ENCODE data around the gene SLC25A15. TPM values are rescaled to one million over a fixed set of nuclear protein-coding genes. Genes with fewer than 3 reads are reported as not detected.

The SLC25A15 gene
- total RNA-seq, 1 experiment from 2014 or later: 20.2 TPM

DNA sequence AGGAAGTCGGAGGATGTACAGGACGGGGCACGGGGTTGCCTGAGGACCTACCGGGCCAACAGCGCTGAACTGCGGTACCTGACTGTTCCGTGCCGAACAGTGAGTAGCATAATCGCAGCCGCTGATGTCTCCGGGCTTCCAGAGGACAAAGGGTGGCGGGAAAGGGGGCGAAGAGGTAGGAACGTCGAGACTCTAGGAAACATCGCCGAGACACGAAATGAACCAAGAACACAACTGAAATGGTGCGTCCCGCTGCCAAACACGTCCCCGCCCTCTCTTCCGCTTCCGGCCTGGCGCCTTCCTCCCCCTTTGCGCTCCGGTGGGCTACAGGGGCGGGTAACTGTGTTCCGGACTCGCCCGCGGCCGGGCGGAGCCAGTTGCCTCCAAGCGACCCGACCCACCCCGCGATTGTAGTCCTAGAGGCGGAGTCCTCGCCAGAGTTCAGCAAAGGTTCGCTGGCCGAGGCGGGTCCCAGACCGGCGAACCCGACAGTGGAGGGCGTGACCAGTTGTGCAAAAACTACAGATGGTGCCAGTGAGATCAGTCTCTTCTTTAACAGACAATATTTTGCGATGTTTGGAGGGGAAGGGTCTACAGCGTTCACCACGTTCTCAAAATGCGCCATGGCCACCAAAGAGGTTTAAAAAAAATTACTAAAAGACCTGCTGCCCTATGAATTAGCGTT is 18.3 kb upstream of the SLC25A15 start, which contains the start of gene MRPS31 (continued):
- peak; percentile 86; the same call in 1 of the 2 replicates for TF ChIP-seq FOXP1 (CRISPR knock-in tag; IDR thresholded peaks at IDR 0.05; ENCODE audit: borderline replicate concordance)
- TF ChIP-seq ZNF219 (CRISPR knock-in tag; IDR thresholded peaks at IDR 0.05; ENCODE audit: borderline replicate concordance): no peak
- TF ChIP-seq, protein P1, sequence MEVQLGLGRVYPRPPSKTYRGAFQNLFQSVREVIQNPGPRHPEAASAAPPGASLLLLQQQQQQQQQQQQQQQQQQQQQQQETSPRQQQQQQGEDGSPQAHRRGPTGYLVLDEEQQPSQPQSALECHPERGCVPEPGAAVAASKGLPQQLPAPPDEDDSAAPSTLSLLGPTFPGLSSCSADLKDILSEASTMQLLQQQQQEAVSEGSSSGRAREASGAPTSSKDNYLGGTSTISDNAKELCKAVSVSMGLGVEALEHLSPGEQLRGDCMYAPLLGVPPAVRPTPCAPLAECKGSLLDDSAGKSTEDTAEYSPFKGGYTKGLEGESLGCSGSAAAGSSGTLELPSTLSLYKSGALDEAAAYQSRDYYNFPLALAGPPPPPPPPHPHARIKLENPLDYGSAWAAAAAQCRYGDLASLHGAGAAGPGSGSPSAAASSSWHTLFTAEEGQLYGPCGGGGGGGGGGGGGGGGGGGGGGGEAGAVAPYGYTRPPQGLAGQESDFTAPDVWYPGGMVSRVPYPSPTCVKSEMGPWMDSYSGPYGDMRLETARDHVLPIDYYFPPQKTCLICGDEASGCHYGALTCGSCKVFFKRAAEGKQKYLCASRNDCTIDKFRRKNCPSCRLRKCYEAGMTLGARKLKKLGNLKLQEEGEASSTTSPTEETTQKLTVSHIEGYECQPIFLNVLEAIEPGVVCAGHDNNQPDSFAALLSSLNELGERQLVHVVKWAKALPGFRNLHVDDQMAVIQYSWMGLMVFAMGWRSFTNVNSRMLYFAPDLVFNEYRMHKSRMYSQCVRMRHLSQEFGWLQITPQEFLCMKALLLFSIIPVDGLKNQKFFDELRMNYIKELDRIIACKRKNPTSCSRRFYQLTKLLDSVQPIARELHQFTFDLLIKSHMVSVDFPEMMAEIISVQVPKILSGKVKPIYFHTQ (CRISPR knock-in tag; IDR thresholded peaks at IDR 0.05): no peak
- TF ChIP-seq, protein P2, sequence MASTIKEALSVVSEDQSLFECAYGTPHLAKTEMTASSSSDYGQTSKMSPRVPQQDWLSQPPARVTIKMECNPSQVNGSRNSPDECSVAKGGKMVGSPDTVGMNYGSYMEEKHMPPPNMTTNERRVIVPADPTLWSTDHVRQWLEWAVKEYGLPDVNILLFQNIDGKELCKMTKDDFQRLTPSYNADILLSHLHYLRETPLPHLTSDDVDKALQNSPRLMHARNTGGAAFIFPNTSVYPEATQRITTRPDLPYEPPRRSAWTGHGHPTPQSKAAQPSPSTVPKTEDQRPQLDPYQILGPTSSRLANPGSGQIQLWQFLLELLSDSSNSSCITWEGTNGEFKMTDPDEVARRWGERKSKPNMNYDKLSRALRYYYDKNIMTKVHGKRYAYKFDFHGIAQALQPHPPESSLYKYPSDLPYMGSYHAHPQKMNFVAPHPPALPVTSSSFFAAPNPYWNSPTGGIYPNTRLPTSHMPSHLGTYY (CRISPR knock-in tag; IDR thresholded peaks at IDR 0.05): no peak
- no peak for TF ChIP-seq ATF1 (CRISPR knock-in tag; IDR thresholded peaks at IDR 0.05)
- TF ChIP-seq ZMAT4 (CRISPR knock-in tag; IDR thresholded peaks at IDR 0.05): 0 out of 2 replicates have a peak, but pooled peaks have one; percentile 25
- TF ChIP-seq, protein P3, sequence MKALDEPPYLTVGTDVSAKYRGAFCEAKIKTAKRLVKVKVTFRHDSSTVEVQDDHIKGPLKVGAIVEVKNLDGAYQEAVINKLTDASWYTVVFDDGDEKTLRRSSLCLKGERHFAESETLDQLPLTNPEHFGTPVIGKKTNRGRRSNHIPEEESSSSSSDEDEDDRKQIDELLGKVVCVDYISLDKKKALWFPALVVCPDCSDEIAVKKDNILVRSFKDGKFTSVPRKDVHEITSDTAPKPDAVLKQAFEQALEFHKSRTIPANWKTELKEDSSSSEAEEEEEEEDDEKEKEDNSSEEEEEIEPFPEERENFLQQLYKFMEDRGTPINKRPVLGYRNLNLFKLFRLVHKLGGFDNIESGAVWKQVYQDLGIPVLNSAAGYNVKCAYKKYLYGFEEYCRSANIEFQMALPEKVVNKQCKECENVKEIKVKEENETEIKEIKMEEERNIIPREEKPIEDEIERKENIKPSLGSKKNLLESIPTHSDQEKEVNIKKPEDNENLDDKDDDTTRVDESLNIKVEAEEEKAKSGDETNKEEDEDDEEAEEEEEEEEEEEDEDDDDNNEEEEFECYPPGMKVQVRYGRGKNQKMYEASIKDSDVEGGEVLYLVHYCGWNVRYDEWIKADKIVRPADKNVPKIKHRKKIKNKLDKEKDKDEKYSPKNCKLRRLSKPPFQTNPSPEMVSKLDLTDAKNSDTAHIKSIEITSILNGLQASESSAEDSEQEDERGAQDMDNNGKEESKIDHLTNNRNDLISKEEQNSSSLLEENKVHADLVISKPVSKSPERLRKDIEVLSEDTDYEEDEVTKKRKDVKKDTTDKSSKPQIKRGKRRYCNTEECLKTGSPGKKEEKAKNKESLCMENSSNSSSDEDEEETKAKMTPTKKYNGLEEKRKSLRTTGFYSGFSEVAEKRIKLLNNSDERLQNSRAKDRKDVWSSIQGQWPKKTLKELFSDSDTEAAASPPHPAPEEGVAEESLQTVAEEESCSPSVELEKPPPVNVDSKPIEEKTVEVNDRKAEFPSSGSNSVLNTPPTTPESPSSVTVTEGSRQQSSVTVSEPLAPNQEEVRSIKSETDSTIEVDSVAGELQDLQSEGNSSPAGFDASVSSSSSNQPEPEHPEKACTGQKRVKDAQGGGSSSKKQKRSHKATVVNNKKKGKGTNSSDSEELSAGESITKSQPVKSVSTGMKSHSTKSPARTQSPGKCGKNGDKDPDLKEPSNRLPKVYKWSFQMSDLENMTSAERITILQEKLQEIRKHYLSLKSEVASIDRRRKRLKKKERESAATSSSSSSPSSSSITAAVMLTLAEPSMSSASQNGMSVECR (CRISPR knock-in tag; IDR thresholded peaks at IDR 0.05; ENCODE audit: borderline replicate concordance): 0 out of 2 replicates have a peak, but pooled peaks have one; percentile 57
- peak; percentile 41; the same call in 1 of the 2 replicates for TF ChIP-seq FOXP4 (CRISPR knock-in tag; IDR thresholded peaks at IDR 0.05)
- TF ChIP-seq ZNF232 (CRISPR knock-in tag; IDR thresholded peaks at IDR 0.05): peak; percentile 93
- no peak for TF ChIP-seq HMGA2 (CRISPR knock-in tag; IDR thresholded peaks at IDR 0.05)
- TF ChIP-seq, protein P4, sequence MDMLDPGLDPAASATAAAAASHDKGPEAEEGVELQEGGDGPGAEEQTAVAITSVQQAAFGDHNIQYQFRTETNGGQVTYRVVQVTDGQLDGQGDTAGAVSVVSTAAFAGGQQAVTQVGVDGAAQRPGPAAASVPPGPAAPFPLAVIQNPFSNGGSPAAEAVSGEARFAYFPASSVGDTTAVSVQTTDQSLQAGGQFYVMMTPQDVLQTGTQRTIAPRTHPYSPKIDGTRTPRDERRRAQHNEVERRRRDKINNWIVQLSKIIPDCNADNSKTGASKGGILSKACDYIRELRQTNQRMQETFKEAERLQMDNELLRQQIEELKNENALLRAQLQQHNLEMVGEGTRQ (CRISPR knock-in tag; IDR thresholded peaks at IDR 0.05): peak; percentile 42; the same call in 1 of the 2 replicates
- TF ChIP-seq, protein P5, sequence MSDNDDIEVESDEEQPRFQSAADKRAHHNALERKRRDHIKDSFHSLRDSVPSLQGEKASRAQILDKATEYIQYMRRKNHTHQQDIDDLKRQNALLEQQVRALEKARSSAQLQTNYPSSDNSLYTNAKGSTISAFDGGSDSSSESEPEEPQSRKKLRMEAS (CRISPR knock-in tag; IDR thresholded peaks at IDR 0.05): peak; percentile 77
- TF ChIP-seq ZNF281 (CRISPR knock-in tag; IDR thresholded peaks at IDR 0.05): no peak
- TF ChIP-seq USF1 (CRISPR knock-in tag; IDR thresholded peaks at IDR 0.05): 0 out of 2 replicates have a peak, but pooled peaks have one; percentile 37
- TF ChIP-seq ZBTB21 (CRISPR knock-in tag; IDR thresholded peaks at IDR 0.05; ENCODE audit: borderline replicate concordance): peak; percentile 92; the same call in 1 of the 2 replicates
- TF ChIP-seq, protein P6, sequence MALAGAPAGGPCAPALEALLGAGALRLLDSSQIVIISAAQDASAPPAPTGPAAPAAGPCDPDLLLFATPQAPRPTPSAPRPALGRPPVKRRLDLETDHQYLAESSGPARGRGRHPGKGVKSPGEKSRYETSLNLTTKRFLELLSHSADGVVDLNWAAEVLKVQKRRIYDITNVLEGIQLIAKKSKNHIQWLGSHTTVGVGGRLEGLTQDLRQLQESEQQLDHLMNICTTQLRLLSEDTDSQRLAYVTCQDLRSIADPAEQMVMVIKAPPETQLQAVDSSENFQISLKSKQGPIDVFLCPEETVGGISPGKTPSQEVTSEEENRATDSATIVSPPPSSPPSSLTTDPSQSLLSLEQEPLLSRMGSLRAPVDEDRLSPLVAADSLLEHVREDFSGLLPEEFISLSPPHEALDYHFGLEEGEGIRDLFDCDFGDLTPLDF (CRISPR knock-in tag; IDR thresholded peaks at IDR 0.05): no peak
- no peak for TF ChIP-seq NR2C2 (CRISPR knock-in tag; IDR thresholded peaks at IDR 0.05)
- TF ChIP-seq NFATC4 (CRISPR knock-in tag; IDR thresholded peaks at IDR 0.05): no peak
- peak; percentile 81 for TF ChIP-seq KAT7 (CRISPR knock-in tag; IDR thresholded peaks at IDR 0.05; ENCODE audit: borderline replicate concordance)
- TF ChIP-seq ZNF121 (CRISPR knock-in tag; IDR thresholded peaks at IDR 0.05): no peak
- TF ChIP-seq ZNF423 (CRISPR knock-in tag; IDR thresholded peaks at IDR 0.05): no peak

All from WTC11 (cell line).